HCEC 1CT (cell line): ENCODE results near the gene NTRK3.
A peak's percentile ranks its signal among the peaks of the same experiment; 100 is the strongest.

ENCODE experiments used
- DNase-seq: peaks from one replicate; pipeline ENCODE4 v3.0.0-alpha.2; 2017

Gene NTRK3

GRCh38 chr15:88257311-88258092, 963 bp upstream of the NTRK3 start:
- DNase-seq, result no peak

- DNase-seq, result no peak
Measured at GRCh38 chr15:88255484-88256278, 858 bp downstream of the NTRK3 start.

DNA sequence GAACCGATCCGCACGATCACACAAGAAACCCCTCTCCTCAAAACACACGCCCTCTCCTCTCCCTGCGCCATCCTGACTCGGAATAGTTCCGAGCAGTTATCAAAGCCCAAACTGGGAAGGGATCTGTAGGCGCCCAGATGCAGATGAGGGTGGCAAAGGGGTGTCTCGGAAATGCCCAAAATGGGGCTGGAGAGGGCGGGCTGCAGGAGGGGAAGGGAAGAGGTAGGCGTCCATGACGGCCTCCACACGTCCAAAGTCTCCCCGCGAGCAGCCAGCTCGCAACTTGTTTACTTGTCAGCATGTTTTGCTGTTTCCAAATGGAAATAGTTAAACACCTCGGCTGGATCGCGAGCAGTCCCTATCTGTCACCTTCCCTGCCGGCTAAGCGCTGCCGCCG, 1.5 kb downstream of the NTRK3 start:
- DNase-seq, result no peak

GRCh38 chr15:88252441-88252840, 4.1 kb downstream of the NTRK3 start:
- no peak for DNase-seq

DNA sequence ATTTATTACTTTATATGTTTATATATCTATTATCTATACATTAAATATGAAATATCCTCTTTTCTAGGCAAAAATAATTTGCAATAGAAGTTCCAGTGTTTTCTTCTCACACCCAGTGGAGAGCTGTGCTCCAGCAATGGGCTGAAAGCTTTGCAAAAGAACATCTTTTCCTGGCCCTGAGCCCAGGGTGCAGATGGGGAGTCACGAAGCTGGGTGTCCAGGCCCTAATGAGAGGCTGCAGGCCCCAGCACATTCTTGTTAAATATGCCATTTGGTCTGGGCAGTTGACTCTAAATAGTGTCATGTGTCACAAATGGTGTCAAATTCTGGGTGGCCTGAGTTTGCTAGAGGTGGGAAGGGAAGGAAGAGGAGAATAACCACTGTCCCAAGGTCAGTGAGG, 5.7 kb downstream of the NTRK3 start:
- no peak for DNase-seq

- DNase-seq, result no peak
Measured at GRCh38 chr15:88249220-88249619, 7.3 kb downstream of the NTRK3 start.

- no peak for DNase-seq
Measured at GRCh38 chr15:88247914-88248313, 8.6 kb downstream of the NTRK3 start.

DNA sequence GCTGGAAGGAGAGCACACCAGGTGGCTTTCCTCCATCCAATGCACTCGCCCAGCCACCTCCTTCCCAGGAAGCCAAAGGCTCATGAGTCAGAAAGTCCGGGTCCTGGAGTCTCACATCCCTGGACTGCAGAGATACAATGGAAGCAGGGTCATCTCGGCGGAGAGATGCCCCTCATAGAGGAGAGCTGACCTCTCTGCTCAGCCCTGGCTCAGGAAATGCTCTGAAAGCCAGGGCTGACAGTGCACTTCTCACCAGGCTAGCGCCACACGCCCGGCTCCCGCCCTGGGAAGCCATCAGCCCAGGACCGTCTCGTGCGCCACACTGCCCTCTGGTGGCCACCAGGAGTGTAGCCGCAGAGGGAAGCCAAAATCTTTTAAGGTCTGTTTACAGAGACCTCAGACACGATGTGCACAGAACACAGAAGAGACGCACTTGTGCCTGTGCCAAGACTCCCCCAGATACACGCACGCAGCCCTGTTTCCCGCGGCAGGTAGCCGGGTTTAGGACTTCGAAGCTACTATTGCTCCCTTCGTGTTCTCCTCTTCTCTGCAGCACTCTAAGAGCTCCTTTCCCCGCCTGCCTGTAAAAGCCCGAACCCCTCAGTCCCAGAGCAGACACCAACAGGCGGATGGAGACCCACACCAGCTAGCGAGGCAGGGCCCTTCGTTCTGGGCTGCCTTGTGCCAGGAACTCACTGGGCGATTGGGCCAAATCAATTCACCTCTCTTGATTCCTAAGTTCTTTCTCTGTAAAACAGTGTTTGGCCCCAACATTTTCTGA, 9.7 kb downstream of the NTRK3 start:
- peak; percentile 45 for DNase-seq

- DNase-seq, result no peak
Measured at GRCh38 chr15:88246081-88246480, 10.5 kb downstream of the NTRK3 start.

GRCh38 chr15:88243895-88244787, 12.4 kb downstream of the NTRK3 start:
- DNase-seq, result peak; percentile 13

GRCh38 chr15:88242586-88243555, 13.7 kb downstream of the NTRK3 start:
- DNase-seq, result no peak

DNA sequence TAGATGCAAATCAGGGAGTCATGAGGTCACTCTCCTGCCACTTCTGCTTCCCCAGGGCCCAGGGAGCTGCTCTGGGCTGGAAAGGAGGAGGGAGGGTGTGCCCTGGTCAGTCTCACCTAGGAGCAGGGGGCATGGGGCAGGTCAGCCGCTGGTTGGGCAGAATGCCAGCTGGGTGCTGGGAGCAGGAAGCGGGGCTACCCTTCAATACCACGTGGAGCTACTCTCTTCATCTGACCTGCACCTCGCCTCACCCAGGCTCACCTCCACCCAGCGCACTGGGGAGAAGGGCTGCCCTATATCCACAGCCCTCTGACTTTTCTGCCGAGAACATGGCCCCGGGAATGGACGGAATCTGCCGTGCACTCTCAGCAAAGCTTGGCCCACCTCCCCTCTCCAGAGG, 15.1 kb downstream of the NTRK3 start:
- no peak for DNase-seq

DNA sequence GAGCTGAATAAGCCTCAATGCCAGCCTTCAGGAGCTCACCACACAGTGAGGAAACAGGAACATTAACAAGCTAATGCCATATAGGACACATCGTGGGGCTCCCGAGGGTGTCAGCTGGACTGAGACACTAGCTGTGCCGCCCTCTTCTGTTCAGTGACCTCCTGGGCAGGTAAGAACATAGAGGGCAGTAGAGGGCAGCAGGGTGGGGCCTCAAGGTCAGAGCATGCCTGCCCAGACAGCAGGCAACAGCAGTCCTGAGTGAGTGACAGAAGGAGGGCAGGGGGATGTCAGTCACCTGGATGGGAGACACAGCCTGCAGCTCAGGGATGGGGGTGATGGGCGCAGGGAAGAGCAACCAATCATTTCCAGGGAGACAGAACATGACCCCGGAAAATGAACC, 15.5 kb downstream of the NTRK3 start:
- no peak for DNase-seq

GRCh38 chr15:88239594-88239993, 16.9 kb downstream of the NTRK3 start:
- no peak for DNase-seq

- no peak for DNase-seq
Measured at GRCh38 chr15:88238618-88239430, 17.7 kb downstream of the NTRK3 start.

DNA sequence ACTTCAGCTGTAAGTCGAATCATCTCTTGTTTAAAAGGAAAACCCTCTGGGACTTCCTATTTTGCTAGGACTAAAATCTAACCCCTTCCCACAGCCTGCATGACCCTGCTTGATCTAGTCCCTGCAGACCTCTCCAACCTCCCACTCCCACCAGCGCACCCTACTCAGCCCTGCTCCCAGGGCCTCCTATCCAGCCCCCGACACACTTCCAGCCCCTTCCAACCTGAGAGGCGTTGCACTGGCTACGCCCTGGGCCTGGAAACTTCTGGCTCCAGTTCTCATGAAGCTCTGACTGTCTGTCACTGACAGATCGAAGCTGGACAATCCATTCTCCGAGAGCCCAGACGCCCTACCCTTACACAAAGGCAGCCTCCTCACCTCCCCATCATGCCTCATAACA, 21.8 kb downstream of the NTRK3 start:
- no peak for DNase-seq

- no peak for DNase-seq
Measured at GRCh38 chr15:88233921-88234320, 22.6 kb downstream of the NTRK3 start.

DNA sequence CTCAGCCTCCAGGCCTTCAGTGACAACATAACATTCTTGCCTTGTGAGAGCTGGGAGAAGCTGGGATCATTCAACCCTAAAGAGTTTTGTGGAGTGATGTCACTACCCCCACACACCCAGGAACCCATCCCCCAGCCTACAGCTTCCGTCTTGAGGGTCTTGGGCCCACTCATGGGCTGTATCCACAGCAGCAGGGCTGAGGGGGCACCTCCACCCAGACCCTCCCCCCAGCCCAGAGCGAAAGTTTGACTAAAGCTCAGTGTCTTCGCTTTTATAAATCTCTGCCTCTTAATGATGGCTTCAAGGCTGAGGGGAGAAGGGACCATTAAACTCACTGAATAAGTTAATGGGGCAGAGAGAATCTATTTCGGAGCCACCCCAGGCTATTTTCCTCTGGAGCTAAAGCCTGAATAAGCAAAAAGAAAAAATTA, 23.8 kb downstream of the NTRK3 start:
- DNase-seq, result no peak

DNA sequence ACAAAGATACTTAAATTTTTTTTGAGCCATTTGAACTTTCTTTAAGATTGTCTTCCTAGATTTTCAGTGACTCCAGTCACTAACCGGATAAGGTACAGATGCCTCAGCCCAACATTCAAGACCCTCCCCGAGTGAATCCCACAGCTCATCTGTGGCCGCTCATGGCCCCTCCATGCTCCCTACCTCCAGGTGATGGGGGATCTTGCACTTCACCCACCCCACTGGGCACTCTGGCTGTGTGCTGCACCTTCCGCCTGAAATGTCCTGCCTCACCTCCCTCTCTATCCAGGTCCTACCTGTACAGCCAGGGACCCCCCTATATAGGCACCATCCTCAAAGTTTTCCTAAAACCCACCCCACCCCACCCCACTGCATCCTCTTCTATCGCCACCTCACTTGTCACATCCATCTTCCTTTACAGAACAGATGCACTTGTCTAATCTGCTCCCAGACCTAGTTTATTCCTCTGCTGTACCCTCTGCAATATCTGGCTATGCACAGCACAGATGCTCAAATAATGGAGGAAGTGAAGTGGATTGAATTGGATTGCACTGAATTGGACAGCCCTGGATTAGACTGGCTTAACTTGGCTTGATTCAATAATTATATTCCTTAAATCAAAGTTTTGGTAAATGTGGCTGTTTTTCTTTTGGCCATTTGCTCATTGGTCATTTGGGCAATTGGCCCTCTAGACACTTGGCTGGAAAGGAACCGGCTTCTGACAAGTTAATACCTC, 24.5 kb downstream of the NTRK3 start:
- DNase-seq, result no peak

- DNase-seq, result no peak
Measured at GRCh38 chr15:88230823-88231222, 25.7 kb downstream of the NTRK3 start.
